AG04450 (cell line): ENCODE results near the gene RUSC1. TPM values are rescaled to one million over a fixed set of nuclear protein-coding genes. Genes with fewer than 3 reads are reported as not detected.

Source experiments
- CTCF ChIA-PET: fragments of 300-600, 350-600 bp; formaldehyde crosslinking; extraction: SDS; loops from one replicate; lab custom pipeline; 2022; ENCODE audit warnings: antibody characterized with exemption, inconsistent platforms; lab: Charles Lee
- POLR2A ChIA-PET: fragments of 350-600 bp; formaldehyde crosslinking; extraction: SDS; loops from one replicate; lab custom pipeline; 2021; ENCODE audit warnings: antibody characterized with exemption, inconsistent platforms; lab: Yijun Ruan, JAX
- DNase-seq: peaks from one replicate; pipeline ENCODE4 v3.0.0-alpha.2; 2011; ENCODE audit warnings: low read depth, low spot score
- H3K27ac ChIP-seq: one replicate; pipeline ENCODE4 v1.5.1; 2012; ENCODE audit warnings: low read depth, low read length, control low read depth
- H3K27me3 ChIP-seq: one replicate; pipeline ENCODE4 v1.6.0; 2012; ENCODE audit warnings: low read length; ENCODE audit not compliant: control insufficient read depth, insufficient read depth
- H3K4me3 ChIP-seq: 2 replicates; pipeline ENCODE4 v1.5.1; 2011; ENCODE audit warnings: mild to moderate bottlenecking, low read depth, low read length, control low read depth
- H3K9me3 ChIP-seq: 2 replicates; pipeline ENCODE4 v1.5.1; 2012; ENCODE audit warnings: low read length; ENCODE audit not compliant: control insufficient read depth, insufficient read depth
- polyA plus RNA-seq: library from polyadenylated mRNA; depleted of rRNA; stranded (reverse); fragments of >200 nt; gene quantifications from 2 replicates; pipeline ENCODE4 v1.2.3, GENCODE V29; 2011
- TF ChIP-seq, protein P1 (sequence below): IDR thresholded peaks from 2 replicates; pipeline ENCODE4 v1.5.1; 2011; ENCODE audit warnings: low read depth, low read length, control low read depth, inconsistent platforms

RUSC1 gene
- polyA plus RNA-seq, 1 experiment: 20.9 TPM

DNA sequence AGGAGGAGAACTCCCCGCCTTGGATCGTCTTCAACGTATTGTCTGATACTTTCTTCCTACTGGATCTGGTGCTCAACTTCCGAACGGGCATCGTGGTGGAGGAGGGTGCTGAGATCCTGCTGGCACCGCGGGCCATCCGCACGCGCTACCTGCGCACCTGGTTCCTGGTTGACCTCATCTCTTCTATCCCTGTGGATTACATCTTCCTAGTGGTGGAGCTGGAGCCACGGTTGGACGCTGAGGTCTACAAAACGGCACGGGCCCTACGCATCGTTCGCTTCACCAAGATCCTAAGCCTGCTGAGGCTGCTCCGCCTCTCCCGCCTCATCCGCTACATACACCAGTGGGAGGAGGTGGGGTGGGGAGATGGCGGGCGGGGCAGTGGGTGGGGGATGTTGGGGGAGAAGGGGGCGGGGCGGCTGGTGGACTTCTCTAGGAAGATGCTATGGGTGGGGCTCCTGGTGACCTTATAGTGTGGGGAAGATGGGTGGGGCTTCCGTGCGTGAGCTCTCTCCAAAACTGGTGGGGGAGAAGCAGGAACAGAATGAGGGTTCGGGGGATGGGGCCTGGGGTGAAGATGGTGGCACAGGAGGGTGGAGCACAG lies 38.1 kb upstream of the RUSC1 start:
- ChIA-PET CTCF (interaction anchor here (0.8 to 1.5 kb wide), 2 partner anchors 32 kb away, joined by 3 to 4 read pairs; no protein-coding TSS in a partner anchor), POLR2A (no interaction called here)

DNA sequence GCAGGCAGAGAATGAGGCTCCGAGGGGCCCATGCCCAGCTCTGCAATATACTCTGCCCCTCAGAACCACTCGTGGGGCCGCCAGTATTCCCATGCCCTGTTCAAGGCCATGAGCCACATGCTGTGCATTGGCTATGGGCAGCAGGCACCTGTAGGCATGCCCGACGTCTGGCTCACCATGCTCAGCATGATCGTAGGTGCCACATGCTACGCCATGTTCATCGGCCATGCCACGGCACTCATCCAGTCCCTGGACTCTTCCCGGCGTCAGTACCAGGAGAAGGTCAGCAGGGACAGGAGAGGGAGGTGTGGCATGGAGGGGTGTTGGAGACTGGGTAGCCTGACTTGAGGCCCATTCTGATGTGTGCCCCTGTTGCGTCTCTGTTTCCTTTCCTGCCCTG lies 36.2 kb upstream of the RUSC1 start:
- no peak for DNase-seq
- CTCF ChIA-PET: no interaction called here
- no peaks in the 10 kb centered on the region for H3K9me3 ChIP-seq
- no peak overlapping the region for H3K4me3 ChIP-seq
- TF ChIP-seq, protein P1, sequence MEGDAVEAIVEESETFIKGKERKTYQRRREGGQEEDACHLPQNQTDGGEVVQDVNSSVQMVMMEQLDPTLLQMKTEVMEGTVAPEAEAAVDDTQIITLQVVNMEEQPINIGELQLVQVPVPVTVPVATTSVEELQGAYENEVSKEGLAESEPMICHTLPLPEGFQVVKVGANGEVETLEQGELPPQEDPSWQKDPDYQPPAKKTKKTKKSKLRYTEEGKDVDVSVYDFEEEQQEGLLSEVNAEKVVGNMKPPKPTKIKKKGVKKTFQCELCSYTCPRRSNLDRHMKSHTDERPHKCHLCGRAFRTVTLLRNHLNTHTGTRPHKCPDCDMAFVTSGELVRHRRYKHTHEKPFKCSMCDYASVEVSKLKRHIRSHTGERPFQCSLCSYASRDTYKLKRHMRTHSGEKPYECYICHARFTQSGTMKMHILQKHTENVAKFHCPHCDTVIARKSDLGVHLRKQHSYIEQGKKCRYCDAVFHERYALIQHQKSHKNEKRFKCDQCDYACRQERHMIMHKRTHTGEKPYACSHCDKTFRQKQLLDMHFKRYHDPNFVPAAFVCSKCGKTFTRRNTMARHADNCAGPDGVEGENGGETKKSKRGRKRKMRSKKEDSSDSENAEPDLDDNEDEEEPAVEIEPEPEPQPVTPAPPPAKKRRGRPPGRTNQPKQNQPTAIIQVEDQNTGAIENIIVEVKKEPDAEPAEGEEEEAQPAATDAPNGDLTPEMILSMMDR: no peak
- no peaks in the 10 kb centered on the region for H3K27me3 ChIP-seq
- no peak overlapping the region for H3K27ac ChIP-seq
- POLR2A ChIA-PET: no interaction called here

More for the DNA sequence above, 38.1 kb upstream of the RUSC1 start:
- TF ChIP-seq, protein P1: no peak
- no peak for DNase-seq
- H3K9me3 ChIP-seq: no peaks in the 10 kb centered on the region
- no peak overlapping the region for H3K27ac ChIP-seq
- H3K27me3 ChIP-seq: no peaks in the 10 kb centered on the region
- no peak overlapping the region for H3K4me3 ChIP-seq

DNA sequence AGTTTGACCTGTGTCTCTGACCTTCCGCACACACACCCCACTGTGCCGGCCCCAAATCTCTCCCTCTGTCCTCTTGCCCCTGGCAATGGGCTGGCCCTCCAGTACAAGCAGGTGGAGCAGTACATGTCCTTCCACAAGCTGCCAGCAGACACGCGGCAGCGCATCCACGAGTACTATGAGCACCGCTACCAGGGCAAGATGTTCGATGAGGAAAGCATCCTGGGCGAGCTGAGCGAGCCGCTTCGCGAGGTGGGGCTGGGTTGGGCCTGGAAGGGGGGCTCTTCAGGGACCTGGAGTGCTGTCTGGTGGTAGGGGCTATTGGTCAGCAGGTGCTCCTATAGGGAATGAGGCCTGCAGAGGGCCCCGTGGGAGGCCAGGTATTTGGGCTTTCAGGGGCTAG lies 35.6 kb upstream of the RUSC1 start:
- TF ChIP-seq, protein P1: no peak
- ChIA-PET CTCF (no interaction called here), POLR2A (no interaction called here)
- Histone ChIP-seq H3K9me3 (no peaks in the 10 kb centered on the region), H3K4me3 (no peak overlapping the region), H3K27ac (no peak overlapping the region), H3K27me3 (no peaks in the 10 kb centered on the region)
- DNase-seq: no peak

DNA sequence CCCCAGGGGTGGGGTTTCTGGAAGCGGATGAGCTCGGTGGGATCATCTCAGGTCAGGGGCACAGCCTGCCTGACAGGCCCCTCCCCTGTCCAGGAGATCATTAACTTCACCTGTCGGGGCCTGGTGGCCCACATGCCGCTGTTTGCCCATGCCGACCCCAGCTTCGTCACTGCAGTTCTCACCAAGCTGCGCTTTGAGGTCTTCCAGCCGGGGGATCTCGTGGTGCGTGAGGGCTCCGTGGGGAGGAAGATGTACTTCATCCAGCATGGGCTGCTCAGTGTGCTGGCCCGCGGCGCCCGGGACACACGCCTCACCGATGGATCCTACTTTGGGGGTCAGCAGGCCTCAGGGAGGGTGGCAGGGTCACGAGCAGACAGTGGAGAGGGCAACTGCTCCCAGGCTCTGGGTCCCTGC lies 35.1 kb upstream of the RUSC1 start:
- H3K27ac ChIP-seq: no peak overlapping the region
- H3K9me3 ChIP-seq: no peaks in the 10 kb centered on the region
- H3K27me3 ChIP-seq: no peaks in the 10 kb centered on the region
- ChIA-PET CTCF (no interaction called here), POLR2A (no interaction called here)
- no peak for DNase-seq
- TF ChIP-seq, protein P1: no peak
- no peak overlapping the region for H3K4me3 ChIP-seq

DNA sequence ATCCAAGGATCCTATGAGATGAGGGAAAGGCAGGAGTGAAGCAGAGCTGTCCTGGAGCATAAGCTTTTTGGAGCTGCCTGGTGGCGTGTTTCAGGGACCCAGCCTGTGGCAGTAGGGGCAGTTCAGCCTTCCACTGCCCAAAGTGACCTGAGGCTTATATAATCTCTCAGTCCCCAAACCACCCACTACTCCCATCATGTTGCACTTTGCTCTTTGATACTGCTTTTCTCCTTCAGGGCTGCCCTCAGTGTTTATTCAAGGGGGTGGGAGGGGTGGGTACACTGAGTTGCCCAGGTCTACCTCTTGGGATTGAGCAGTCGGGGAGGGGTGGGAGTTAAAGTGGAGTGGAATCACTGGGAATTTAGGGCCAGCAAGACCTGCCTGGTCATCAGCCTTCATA lies 34.1 kb upstream of the RUSC1 start:
- H3K27me3 ChIP-seq: peaks cover 3% of the 10 kb centered on the region
- POLR2A ChIA-PET: no interaction called here
- TF ChIP-seq, protein P1: no peak
- H3K27ac ChIP-seq: no peak overlapping the region
- no peak overlapping the region for H3K4me3 ChIP-seq
- no peaks in the 10 kb centered on the region for H3K9me3 ChIP-seq
- CTCF ChIA-PET: interaction anchor here (0.6 kb wide), 1 partner anchor 10 kb away, joined by 3 read pairs; no protein-coding TSS in a partner anchor
- DNase-seq: no peak
